Measurements from ENCODE around the gene ZNF224. TPM values are rescaled to one million over a fixed set of nuclear protein-coding genes. Genes with fewer than 3 reads are reported as not detected.

ZNF224 gene
- total and polyA plus RNA-seq, 9 donors, result 16.2 to 31.0 (median 24.1) TPM

DNA sequence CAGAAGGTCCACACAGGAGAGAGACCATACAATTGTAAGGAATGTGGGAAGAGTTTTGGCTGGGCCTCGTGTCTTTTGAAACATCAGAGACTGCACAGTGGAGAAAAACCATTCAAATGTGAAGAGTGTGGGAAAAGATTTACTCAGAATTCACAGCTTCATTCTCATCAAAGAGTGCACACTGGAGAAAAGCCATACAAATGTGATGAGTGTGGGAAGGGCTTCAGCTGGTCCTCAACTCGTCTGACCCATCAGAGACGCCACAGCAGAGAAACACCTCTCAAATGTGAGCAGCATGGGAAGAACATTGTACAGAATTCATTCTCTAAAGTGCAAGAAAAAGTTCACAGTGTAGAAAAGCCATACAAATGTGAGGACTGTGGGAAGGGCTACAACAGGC is 13.6 kb downstream of the ZNF224 start:
- TF ChIP-seq CTCF (IDR thresholded peaks at IDR 0.05), result no peak
- no peak for TF ChIP-seq EP300 (IDR thresholded peaks at IDR 0.05)
- TF ChIP-seq POLR2A (IDR thresholded peaks at IDR 0.05), result no peak
- Histone ChIP-seq H3K27ac (no peak overlapping the region), H3K36me3 (peaks cover 2% of the 10 kb centered on the region), H3K4me3 (no peak overlapping the region), H3K27me3 (no peaks in the 10 kb centered on the region), H3K4me1 (ENCODE audit: insufficient read depth) (peaks cover 4% of the 10 kb centered on the region), H3K9me3 (peaks cover 0 to 38% of the 10 kb centered on the region in 2 donors)
- no peak for DNase-seq
- intact Hi-C loops (cut with DNase I), result no loop called here
- WGBS, 3 donors, result 94 to 98% (median 97%) methylated on average over 3 of the region's 3 CpGs

DNA sequence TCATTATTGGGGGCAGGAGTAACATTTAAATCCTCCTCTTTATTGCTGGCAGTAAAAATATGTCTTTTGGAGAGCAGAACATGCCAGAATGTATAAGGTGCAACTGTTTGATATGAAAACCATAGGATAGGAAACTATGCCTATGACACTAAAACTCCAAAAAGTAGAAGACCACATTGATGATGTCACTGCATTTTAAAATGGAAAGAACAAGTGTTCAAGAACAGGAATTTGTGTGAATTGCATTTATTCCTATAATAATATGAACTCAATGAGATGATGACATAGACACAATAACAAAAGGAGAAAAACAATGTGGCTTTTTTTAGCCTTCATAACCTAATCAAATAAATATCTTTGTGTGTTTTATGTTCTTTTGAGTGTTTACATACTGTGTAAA is 15.3 kb downstream of the ZNF224 start:
- TF ChIP-seq CTCF (IDR thresholded peaks at IDR 0.05), result no peak
- no peak for TF ChIP-seq POLR2A (IDR thresholded peaks at IDR 0.05)
- TF ChIP-seq EP300 (IDR thresholded peaks at IDR 0.05), result no peak
- no peaks in the 10 kb centered on the region for H3K27me3 ChIP-seq
- no peak overlapping the region for H3K4me3 ChIP-seq
- peaks cover 0 to 30% of the 10 kb centered on the region in 2 donors for H3K9me3 ChIP-seq
- intact Hi-C loops (cut with DNase I), result no loop called here
- no peak overlapping the region for H3K27ac ChIP-seq
- DNase-seq, result no peak
- peaks cover 2% of the 10 kb centered on the region for H3K36me3 ChIP-seq
- peaks cover 7% of the 10 kb centered on the region for H3K4me1 ChIP-seq (ENCODE audit: insufficient read depth)

DNA sequence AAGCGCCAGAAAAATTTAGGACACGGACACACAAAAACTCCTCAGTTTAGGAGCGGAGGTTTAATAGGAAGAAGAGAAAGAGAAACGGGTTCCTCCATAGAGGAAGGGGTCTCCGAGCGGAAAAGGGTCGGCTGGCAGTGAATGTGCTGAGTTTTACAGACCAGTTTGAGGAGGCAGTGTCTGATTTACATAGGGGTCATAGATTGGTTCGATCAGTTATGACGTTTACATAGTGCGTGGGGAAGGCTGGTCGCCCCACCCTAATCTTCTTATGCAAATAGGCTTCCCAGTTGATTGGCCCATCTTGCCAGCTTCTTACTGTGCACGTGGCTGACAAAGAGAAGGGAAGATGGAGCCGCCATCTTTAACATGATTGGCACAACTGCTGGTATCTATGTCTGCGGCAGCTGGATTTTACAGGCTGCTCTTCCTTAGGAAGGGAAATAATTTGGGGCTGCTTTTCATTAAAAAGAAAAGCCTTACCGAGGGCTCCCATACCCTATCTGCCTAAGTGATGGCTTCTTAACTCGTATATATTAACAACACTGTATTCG is 17.8 kb downstream of the ZNF224 start:
- peak overlapping the region; percentile 77 for H3K4me3 ChIP-seq
- no peaks in the 10 kb centered on the region for H3K27me3 ChIP-seq
- peaks cover 2% of the 10 kb centered on the region for H3K36me3 ChIP-seq
- TF ChIP-seq CTCF (IDR thresholded peaks at IDR 0.05) (no peak), EP300 (IDR thresholded peaks at IDR 0.05) (no peak), POLR2A (IDR thresholded peaks at IDR 0.05) (no peak)
- DNase-seq, result no peak
- H3K9me3 ChIP-seq, result peaks cover 0 to 14% of the 10 kb centered on the region in 2 donors
- no peak overlapping the region for H3K27ac ChIP-seq
- intact Hi-C loops (cut with DNase I), result loop anchor here in 2 of 4 donors (5.0 to 10.0 kb wide), 3 partner anchors 50 to 107 kb away; partner anchors contain the start of genes ZNF223 (in 1 of the 2) and ZNF230 (in 1 of the 2)
- peaks cover 8% of the 10 kb centered on the region for H3K4me1 ChIP-seq (ENCODE audit: insufficient read depth)
- WGBS, 3 donors, result 11 to 19% (median 15%) methylated on average over 17 of the region's 17 CpGs

DNA sequence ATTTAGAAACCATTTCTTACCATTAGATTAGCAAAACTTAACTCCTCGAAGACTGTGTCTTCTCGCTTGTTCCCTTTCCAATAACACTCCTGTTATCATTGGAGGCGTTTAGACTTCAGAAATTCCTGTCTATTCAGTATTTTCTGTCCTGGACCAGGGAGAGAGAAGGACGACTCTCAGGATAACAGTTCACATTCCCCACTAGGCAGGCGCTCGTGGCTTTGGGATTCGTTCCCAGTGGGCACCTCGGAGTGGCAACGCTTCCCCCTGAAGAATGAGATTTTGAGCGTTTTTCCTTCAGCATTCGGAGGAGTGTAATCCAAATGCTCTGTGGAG is 18.6 kb downstream of the ZNF224 start:
- Histone ChIP-seq H3K36me3 (no peaks in the 10 kb centered on the region), H3K27me3 (no peaks in the 10 kb centered on the region), H3K27ac (no peak overlapping the region), H3K9me3 (peaks cover 0 to 6% of the 10 kb centered on the region in 2 donors), H3K4me3 (peak overlapping the region; percentile 77), H3K4me1 (ENCODE audit: insufficient read depth) (peaks cover 8% of the 10 kb centered on the region)
- no peak for TF ChIP-seq CTCF (IDR thresholded peaks at IDR 0.05)
- no peak for TF ChIP-seq EP300 (IDR thresholded peaks at IDR 0.05)
- TF ChIP-seq POLR2A (IDR thresholded peaks at IDR 0.05), result no peak
- intact Hi-C loops (cut with DNase I), result loop anchor here in 2 of 4 donors (5.0 to 10.0 kb wide), 3 partner anchors 50 to 108 kb away; partner anchors contain the start of genes ZNF223 (in 1 of the 2) and ZNF230 (in 1 of the 2)
- WGBS, 3 donors, result 0 to 1% (median 0%) methylated on average over 11 of the region's 11 CpGs
- DNase-seq, result no peak

Data from ovary (tissue), 9 donors.